ENCODE data around the gene AKAP6.

- TF ChIP-seq POLR2A (IDR thresholded peaks at IDR 0.05; ENCODE audit: low read depth, low read length), result no peak
- TF ChIP-seq POLR2AphosphoS5 (IDR thresholded peaks at IDR 0.05; ENCODE audit: low read depth, low read length), result no peak
These were observed 52.8 kb downstream of the AKAP6 start for GRCh38 chr14:32381869-32382268.

Measured in GM12891 (cell line).